Cardiac muscle cell (in vitro differentiated cells and primary cell): ENCODE data around the gene RAB11FIP3. TPM values are rescaled to one million over a fixed set of nuclear protein-coding genes. Genes with fewer than 3 reads are reported as not detected.

Experiments
- DNase-seq, 2 donors: peaks; one replicate each; pipeline versions ENCODE4 v3.0.0 to v3.0.0-alpha.2; 2010 to 2017; ENCODE audit warnings: low read depth in 1 of 2, low spot score in 1 of 2
- H3K27ac ChIP-seq: fragments of 200-600 bp; sonication (generic); 2 replicates; pipeline ENCODE4 v1.5.1; 2016
- H3K27me3 ChIP-seq: fragments of 200-600 bp; sonication (generic); 2 replicates; pipeline ENCODE4 v1.6.0; 2016; ENCODE audit warnings: control low read depth
- H3K36me3 ChIP-seq: fragments of 200-600 bp; sonication (generic); 2 replicates; pipeline ENCODE4 v1.5.1; 2016; ENCODE audit warnings: control low read depth
- H3K4me1 ChIP-seq: fragments of 200-600 bp; sonication (generic); 2 replicates; pipeline ENCODE4 v1.8.1; 2017; ENCODE audit warnings: low read depth, mild to moderate bottlenecking, mixed run types
- H3K4me3 ChIP-seq: fragments of 200-600 bp; sonication (generic); 2 replicates; pipeline ENCODE4 v1.5.1; 2016; ENCODE audit warnings: mild to moderate bottlenecking
- H3K9me3 ChIP-seq: fragments of 200-600 bp; sonication (generic); 2 replicates; pipeline ENCODE4 v1.5.1; 2017; ENCODE audit warnings: low read depth, mild to moderate bottlenecking, control low read depth
- CTCF ChIP-seq: IDR thresholded peaks from 2 replicates; pipeline ENCODE4 v1.5.1; 2012; ENCODE audit warnings: low read depth, mild to moderate bottlenecking, low read length
- polyA plus RNA-seq: library from polyadenylated mRNA; unstranded; fragments of >200 nt; fragmentation: Nextera tagmentation; extraction: Ambion mirVana; gene quantifications from 2 replicates; pipeline ENCODE4 v1.2.1, GENCODE V29; 2016
- total RNA-seq: library from RNA; depleted of rRNA; stranded (reverse); fragments of >200 nt; gene quantifications from 2 replicates; pipeline ENCODE4 v1.2.3, GENCODE V29; 2016

Gene RAB11FIP3
- total and polyA plus RNA-seq, 2 experiments from 2014 or later: 55.3 to 77.1 TPM

GRCh38 chr16:515175-515938 is 89.9 kb downstream of the RAB11FIP3 start:
- Histone ChIP-seq H3K36me3 (peaks cover 9% of the 10 kb centered on the region), H3K27ac (no peak overlapping the region), H3K27me3 (no peaks in the 10 kb centered on the region), H3K4me1 (no peaks in the 10 kb centered on the region), H3K4me3 (no peak overlapping the region), H3K9me3 (no peaks in the 10 kb centered on the region)
- no peak for TF ChIP-seq CTCF
- DNase-seq: no peak

- Histone ChIP-seq H3K4me3 (no peak overlapping the region), H3K27me3 (no peaks in the 10 kb centered on the region), H3K4me1 (no peaks in the 10 kb centered on the region), H3K27ac (no peak overlapping the region), H3K9me3 (no peaks in the 10 kb centered on the region), H3K36me3 (peaks cover 14% of the 10 kb centered on the region)
- TF ChIP-seq CTCF: no peak
- DNase-seq: no peak
Measured at GRCh38 chr16:515939-516226, 90.4 kb downstream of the RAB11FIP3 start.

- no peaks in the 10 kb centered on the region for H3K9me3 ChIP-seq
Measured at GRCh38 chr16:516301-516700, 90.9 kb downstream of the RAB11FIP3 start.

GRCh38 chr16:518858-519257 is 93.4 kb downstream of the RAB11FIP3 start:
- no peak overlapping the region for H3K4me3 ChIP-seq
- no peak overlapping the region for H3K27ac ChIP-seq
- H3K4me1 ChIP-seq: no peaks in the 10 kb centered on the region
- TF ChIP-seq CTCF: no peak
- H3K9me3 ChIP-seq: no peaks in the 10 kb centered on the region
- no peak for DNase-seq
- no peaks in the 10 kb centered on the region for H3K27me3 ChIP-seq
- peaks cover 14% of the 10 kb centered on the region for H3K36me3 ChIP-seq

More at GRCh38 chr16:516301-516700, 90.9 kb downstream of the RAB11FIP3 start:
- Histone ChIP-seq H3K4me1 (no peaks in the 10 kb centered on the region), H3K27ac (no peak overlapping the region), H3K4me3 (no peak overlapping the region), H3K27me3 (no peaks in the 10 kb centered on the region), H3K36me3 (peaks cover 14% of the 10 kb centered on the region)
- TF ChIP-seq CTCF: no peak
- DNase-seq: no peak

- Histone ChIP-seq H3K27me3 (no peaks in the 10 kb centered on the region), H3K4me3 (no peak overlapping the region)
Measured at GRCh38 chr16:519425-519824, 94.0 kb downstream of the RAB11FIP3 start.

More at GRCh38 chr16:519425-519824, 94.0 kb downstream of the RAB11FIP3 start:
- peaks cover 14% of the 10 kb centered on the region for H3K36me3 ChIP-seq
- H3K4me1 ChIP-seq: no peaks in the 10 kb centered on the region
- H3K27ac ChIP-seq: no peak overlapping the region
- DNase-seq: no peak
- H3K9me3 ChIP-seq: no peaks in the 10 kb centered on the region
- TF ChIP-seq CTCF: no peak
